ENCODE results near the gene RBMS1.

Gene RBMS1

DNA sequence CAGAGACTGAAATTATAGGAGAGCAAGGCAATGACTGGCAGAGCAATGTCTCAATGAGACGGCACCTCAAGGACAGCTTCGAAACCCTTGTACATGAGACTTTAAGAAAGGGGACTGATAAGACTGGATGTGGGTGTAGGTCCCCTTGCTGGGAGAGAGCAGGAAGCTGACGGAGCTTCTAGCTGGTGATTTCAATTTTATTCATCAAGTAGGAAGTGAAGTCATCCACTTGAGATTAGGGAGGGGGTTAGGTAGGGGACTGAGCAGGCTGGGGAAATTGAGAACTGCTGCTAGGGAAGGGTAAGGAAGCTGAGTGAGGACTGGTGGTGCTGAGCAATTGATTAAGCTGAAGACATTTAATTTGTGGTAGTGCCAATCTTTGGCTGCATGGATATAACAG, 194.1 kb downstream of the RBMS1 start:
- TF ChIP-seq CTCF (IDR thresholded peaks at IDR 0.05; ENCODE audit: extremely low read depth, missing control alignments), result no peak
- no peak for DNase-seq (ENCODE audit: low spot score)

DNA sequence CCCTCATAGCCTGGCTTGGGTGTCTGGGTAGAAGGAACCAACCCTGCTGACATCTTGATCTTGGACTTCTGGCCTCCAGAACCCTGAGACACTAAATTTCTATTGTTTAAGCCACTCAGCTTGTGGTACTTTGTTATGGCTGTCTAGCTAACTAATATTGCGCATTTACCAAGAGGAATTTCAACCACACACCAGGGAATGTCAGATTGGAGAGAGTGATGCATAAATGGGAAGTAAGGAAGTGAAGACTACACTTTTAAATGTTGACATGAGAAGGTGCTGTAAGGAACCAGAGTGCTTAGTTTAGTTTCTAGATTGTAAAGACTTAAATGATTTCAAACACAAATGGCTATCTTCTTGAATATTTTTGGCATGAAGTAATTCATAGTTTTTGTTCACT, 194.6 kb downstream of the RBMS1 start:
- no peak for TF ChIP-seq CTCF (IDR thresholded peaks at IDR 0.05; ENCODE audit: extremely low read depth, missing control alignments)
- no peak for DNase-seq (ENCODE audit: low spot score)

GRCh38 chr2:160295519-160296207, 197.9 kb downstream of the RBMS1 start:
- no peak for DNase-seq (ENCODE audit: low spot score)
- no peak for TF ChIP-seq CTCF (IDR thresholded peaks at IDR 0.05; ENCODE audit: extremely low read depth, missing control alignments)

DNA sequence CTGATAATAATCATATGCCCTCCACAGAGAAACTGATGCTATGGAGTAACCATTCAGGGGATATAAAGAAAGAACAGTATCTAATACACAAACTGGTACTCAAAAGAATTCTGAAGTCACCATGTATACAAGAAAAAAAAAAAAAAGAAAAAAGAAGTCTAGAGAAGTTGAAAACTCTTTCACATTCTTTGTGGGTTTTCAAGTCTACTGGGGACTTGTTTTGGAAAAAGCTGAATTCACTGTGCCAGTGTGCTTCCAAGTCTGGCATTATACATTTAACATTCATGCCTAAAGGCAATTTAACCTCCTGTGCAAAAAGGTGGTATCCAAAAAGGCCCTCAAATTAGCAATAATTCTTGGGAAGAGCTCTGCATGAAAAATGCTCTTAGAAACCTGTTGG, 198.7 kb downstream of the RBMS1 start:
- no peak for DNase-seq (ENCODE audit: low spot score)
- TF ChIP-seq CTCF (IDR thresholded peaks at IDR 0.05; ENCODE audit: extremely low read depth, missing control alignments), result no peak

- TF ChIP-seq CTCF (IDR thresholded peaks at IDR 0.05; ENCODE audit: extremely low read depth, missing control alignments), result no peak
- no peak for DNase-seq (ENCODE audit: low spot score)
Measured at GRCh38 chr2:160294339-160294803, 199.2 kb downstream of the RBMS1 start.

DNA sequence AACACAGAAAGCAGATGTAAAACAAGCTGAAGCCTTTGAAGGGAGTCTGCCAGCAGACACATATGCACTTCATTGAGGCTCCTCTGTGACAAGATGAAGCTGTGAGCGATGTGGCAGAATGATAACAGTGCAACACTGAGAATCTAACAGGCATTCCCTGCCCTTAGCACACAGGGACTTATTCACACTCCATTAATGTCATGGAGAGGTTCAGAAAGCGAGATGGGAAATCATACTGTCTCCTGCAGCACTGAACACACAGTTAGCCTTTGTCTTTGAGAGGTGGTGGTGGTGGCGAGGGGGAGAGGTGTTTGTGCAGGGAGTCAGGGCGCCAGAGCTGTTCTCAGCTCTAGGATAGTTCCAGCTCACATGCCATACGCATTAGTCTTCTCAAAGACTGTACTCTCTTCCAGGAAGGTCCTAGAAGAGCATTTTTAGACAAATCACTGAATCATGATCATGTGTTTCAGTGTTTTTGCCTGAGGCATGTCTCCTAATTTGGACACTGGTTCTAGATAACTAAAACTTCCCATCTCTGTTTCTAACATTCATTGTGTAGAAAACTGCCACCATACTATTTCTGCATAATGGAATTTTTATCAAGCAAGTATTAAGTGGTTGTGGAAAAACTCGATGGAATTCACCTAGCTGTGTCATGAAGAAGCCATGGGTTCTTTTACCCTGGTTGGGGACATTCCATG, 200.1 kb downstream of the RBMS1 start:
- TF ChIP-seq CTCF (IDR thresholded peaks at IDR 0.05; ENCODE audit: extremely low read depth, missing control alignments), result no peak
- no peak for DNase-seq (ENCODE audit: low spot score)

DNA sequence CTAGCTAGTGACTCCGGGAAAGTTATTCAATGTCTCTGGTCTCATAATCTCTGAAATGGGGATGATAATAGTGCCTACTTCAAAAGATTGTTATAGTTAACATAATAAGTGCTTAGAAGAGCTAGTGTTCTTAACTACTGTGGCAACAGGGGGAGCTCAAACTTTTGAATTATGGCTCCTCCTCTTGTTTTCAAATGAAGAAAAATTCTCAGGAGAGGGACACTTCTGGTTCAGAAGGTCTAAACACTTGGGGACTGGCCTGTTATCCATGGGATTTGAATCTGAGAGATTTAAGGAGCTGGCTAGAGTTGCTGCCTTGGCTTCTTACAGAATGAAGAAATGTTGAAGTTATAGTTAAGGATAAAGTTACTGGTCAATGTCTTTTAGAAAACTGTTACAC, 201.4 kb downstream of the RBMS1 start:
- no peak for DNase-seq (ENCODE audit: low spot score)
- no peak for TF ChIP-seq CTCF (IDR thresholded peaks at IDR 0.05; ENCODE audit: extremely low read depth, missing control alignments)
